HG02763 (cell line): ENCODE results near the gene PSME1.

Experiments
- ATAC-seq: cut with Tn5 transposase; IDR thresholded peaks from one replicate; pipeline ENCODE4 v1.9.1; 2021; ENCODE audit warnings: mild to moderate bottlenecking, moderate library complexity; ENCODE audit not compliant: unreplicated experiment

PSME1 gene

DNA sequence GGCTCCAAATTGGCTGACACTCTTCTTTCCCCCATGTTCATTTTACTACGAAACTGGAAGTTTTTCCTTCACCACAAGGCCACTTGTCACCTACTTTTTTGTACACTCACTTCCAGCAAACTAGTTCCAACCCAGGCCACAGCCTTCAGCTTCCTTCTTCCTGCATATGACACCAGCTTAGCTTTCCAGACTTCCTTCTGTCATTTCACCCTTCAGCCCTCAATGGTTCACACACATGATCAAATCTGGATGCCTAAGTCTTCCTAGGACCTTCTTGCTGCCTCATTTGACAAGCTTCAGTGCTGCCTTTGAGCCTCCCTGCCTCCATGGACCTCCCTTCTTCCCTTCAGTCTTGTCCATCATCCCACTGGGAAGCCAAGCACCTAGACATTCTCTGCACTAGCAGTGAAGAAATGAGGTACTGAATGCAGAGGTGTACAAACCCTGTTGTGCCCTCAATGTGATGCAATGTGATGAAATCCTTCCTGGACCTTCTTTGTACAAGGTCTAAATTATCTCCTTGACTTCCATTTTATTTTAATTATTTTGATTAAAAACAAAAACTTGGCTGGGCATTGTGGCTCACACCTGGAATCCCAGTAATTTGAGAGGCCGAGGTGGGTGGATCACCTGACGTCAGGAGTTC is 31.6 kb downstream of the PSME1 start:
- ATAC-seq, result no peak

- ATAC-seq, result peak; percentile 77
Measured at GRCh38 chr14:24171422-24172260, 35.6 kb downstream of the PSME1 start, which contains the start of gene REC8. Gene REC8, plus strand, starts transcription at chr14:24172080. Its CDS starts 473 bp downstream, at chr14:24172553.

DNA sequence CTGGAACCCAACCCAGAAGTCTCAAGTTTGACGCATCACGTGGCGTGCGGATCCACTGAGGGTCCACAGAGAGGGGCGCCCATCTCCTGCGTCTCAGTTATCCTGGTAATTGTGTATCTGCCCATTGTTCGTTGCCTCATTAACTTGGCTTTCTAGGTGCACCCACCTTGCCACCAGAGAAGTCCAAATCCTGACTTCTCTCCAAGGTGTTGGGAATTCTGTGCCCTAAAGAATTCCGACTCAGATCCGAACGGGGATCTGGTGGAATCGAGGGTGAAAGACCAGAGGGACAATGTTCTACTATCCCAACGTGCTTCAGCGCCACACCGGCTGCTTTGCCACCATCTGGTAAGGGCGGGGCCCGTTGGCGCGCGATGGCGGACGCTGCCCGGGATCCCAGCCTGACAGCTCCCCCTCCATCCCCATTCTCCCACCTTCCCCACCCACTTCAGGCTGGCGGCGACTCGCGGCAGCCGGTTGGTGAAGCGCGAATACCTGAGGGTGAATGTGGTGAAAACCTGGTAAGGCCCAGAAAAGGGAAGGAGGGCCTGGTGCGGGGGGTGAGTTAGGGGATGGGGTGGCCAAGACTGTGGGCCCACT is 36.4 kb downstream of the PSME1 start:
- no peak for ATAC-seq

GRCh38 chr14:24172871-24173281 is 36.9 kb downstream of the PSME1 start:
- ATAC-seq, result no peak

GRCh38 chr14:24176599-24176998 is 40.6 kb downstream of the PSME1 start:
- ATAC-seq, result no peak

DNA sequence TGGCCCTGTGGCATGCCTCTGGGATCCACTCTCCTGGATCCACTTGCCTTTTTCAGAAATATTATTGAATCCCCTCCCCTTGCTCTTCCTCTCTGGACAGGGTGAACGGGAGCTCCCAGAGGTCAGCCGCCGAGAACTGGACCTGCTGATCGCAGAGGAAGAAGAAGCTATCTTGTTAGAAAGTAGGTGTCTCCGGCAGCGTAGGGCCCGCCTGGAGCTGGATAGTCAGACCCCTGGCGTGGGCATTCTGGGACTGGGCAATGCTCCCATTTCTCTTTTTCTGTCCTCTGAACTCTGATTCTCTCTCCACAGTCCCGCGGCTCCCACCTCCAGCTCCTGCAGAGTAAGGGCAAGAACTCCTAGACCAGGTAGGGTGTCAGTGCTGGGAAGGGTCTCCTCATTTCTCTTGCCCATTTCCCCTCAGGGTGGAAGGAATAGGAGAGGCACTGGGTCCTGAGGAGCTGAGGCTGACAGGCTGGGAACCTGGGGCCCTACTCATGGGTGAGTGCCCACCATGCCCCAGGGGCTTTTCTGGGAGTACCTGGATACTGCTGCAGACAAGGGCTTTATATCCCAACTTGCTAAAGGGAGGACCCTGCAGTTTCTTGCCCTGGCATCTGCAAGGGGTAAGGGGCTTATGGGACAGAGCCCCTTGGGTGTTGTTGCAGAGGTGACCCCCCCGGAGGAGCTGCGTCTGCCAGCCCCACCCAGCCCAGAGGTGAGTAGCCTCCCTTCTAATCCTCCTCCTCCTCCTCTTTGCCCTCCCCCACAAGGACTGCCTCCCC is 41.2 kb downstream of the PSME1 start:
- no peak for ATAC-seq

GRCh38 chr14:24177891-24178290 is 41.9 kb downstream of the PSME1 start:
- no peak for ATAC-seq

- ATAC-seq, result no peak
Measured at GRCh38 chr14:24178399-24179178, 42.6 kb downstream of the PSME1 start.

- ATAC-seq, result no peak
Measured at GRCh38 chr14:24179294-24179960, 43.4 kb downstream of the PSME1 start.

DNA sequence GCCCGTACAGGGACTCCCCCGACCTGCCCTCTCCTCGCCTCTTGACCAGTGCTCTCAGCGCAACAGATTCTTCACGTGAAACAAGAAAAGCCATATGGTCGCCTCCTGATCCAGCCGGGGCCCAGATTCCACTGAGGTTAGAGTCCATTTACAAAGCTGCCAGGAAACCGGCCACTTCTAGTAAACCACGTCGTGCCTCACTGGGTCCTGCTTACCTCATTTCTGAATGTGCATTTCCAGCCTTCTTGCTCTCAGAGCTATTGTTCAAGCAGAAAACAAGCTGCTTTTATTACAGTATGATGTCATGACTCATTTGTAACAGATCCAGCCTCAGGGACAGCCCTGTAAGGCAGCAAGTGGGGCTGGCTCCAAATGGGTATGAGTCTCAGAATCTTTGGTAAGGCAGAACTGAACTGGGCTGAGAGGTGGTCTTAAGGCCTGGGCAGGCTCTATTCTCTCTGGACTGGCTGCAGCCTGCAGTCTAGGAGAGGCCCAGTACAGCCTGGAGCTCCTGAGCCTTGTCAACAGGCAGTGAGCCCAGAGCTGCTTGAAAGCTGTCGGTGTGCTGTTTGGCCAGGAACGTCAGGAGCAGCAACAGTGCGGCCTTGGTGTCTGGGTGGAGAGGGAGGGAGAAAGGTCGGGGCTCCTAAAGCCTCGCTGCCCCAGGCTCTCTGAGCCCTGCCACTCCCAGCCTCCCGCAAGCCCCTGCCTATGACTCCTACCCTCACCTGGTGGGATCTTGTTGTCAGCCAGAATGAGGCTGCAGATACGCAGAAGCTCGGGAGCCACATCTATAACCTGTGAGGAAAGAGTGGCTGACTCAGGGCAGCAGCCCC is 44.2 kb downstream of the PSME1 start:
- ATAC-seq, result no peak

- no peak for ATAC-seq
Measured at GRCh38 chr14:24181371-24182077, 45.5 kb downstream of the PSME1 start.

DNA sequence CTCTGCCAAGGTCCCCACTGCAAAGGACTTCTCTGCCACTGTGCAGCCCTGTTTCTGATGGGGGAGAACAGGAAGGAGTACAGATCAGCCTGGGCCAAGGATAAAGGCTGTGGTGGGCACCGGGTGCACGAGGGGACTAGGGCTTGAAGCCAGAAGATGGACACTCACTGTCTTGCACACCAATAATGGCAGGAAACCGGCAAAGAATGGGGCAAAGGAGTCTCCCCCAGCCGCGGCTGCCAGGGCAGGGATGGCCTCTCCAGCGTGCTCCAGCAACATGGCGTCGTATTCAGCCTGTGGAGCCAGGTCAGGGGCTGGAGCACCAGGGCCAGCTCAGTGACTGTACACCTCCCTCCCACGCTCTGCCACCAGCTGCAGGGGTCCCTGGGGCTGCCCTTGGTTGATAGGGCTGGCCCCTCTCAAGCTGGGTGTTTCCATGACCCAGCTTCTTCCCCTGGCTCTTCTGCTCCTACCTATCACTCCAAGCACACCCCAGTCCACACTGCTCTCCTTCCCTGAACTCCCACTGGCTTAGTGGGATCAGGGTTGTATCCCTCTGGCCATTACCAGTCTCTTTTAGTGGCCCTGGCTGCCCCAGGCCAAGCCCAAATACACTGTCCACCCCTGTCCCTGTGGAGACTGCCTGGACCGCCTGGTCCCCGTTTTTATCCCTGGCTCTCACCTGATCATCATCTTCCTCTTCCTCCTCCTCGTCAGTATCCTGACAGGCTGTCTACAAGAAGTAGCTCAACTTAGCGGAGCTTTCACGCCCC is 46.3 kb downstream of the PSME1 start:
- ATAC-seq, result no peak

GRCh38 chr14:24183014-24183481 is 47.1 kb downstream of the PSME1 start:
- ATAC-seq, result no peak

DNA sequence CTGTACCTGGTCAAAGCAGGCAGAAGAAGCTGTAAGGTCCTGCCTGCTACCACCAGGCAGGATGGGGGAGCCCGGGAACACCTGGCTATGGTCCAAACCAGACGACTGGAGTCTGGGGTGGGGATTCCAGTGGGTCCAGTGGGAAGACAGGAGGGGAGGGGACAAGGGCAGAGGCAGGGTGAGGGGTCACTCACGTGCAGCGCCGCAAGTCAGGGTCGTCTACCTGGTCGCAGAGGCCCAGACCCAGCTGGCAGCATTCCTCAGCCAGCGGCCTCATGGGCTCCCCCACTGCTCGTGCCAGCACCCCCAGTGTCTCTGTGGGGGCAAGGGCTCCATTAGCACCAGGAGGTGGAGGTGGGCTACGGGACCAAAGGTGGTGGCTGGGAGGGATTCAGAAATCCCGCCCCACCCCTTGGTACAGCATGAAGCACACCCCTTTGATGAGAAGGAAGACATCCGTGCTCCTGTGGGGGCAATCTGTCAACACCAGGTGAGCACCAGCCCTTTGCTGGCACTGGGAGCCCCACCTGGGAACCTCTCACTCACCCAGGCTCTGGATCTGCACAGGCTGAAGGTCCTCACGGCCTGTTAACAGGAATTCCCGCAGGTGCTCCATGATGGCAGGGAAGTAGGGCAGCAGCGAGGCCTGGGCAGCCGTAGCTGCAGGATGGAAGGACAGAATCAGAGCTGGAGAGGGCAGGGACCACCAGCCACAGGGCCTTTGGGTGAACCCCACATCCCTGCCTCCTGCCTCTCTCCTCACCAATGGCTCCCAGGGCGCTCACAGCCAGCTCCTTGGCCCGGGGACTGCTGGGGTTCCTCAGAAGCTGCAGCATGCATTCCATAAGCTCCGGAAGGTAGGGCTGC is 48.3 kb downstream of the PSME1 start:
- ATAC-seq, result no peak

DNA sequence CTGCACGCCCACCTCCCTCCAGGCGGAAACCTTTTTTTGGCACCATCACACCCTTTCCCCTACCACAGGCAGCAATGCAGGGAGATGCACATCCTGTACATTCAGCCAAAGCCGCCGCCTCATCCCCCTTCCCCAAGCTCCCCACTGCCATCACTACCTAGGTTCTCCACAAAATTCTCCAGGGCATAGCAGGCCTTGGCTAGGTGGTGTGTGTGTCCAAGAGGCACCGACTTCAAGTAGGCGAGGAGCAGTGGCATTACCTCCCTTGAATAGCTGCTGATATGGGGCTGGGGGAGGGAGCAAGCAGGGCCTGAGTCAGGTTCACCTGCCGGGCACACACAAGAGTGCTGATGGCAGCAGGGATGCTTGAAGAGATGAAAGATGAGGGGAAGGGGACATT is 49.0 kb downstream of the PSME1 start:
- no peak for ATAC-seq

DNA sequence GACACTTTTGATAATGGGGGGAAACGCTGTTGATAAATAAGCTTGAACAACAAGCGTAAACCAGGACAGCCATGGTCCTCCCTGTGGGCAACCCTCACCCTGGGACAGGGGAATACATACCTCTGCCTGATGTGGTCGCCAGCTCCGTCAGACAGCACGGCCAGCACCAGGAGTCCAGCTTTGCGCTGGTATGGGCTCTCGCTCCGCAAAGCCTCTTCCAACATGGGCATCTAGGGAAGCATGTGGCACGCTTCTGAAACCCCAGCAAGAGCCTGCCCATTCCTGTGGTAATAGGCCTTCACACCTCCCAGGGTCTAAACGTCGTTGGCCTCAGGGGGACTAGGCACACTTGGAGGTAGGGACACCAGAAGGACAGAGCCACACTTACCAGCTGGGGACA is 49.7 kb downstream of the PSME1 start:
- no peak for ATAC-seq
